Esophagus (tissue), 2 donors: Measurements from ENCODE around the gene SULT4A1. TPM values are rescaled to one million over a fixed set of nuclear protein-coding genes. Genes with fewer than 3 reads are reported as not detected.

ENCODE experiments used
- H3K27ac ChIP-seq, 2 donors: one replicate each; pipeline ENCODE4 v1.5.1; 2013; ENCODE audit warnings: low read depth in 2 of 2, mild to moderate bottlenecking in 2 of 2, inconsistent platforms in 1 of 2, low read length in 1 of 2, moderate library complexity in 1 of 2
- H3K27me3 ChIP-seq, 2 donors: one replicate each; pipeline ENCODE4 v1.6.1; 2013; ENCODE audit warnings: low read length in 2 of 2, control low read depth in 1 of 2, mild to moderate bottlenecking in 1 of 2; ENCODE audit not compliant: insufficient read depth in 2 of 2, control insufficient read depth in 1 of 2
- H3K36me3 ChIP-seq, 2 donors: one replicate each; pipeline ENCODE4 v1.6.1; 2013; ENCODE audit warnings: low read length in 1 of 2; ENCODE audit not compliant: control insufficient read depth in 2 of 2, insufficient read depth in 2 of 2
- H3K4me1 ChIP-seq, 2 donors: one replicate each; pipeline ENCODE4 v1.6.1; 2013; ENCODE audit warnings: low read length in 1 of 2; ENCODE audit not compliant: control insufficient read depth in 2 of 2, insufficient read depth in 2 of 2
- H3K4me3 ChIP-seq, 2 donors: one replicate each; pipeline ENCODE4 v1.5.1; 2013; ENCODE audit warnings: low read length in 2 of 2, mild to moderate bottlenecking in 2 of 2, low read depth in 1 of 2, moderate library complexity in 1 of 2
- H3K9me3 ChIP-seq, 2 donors: one replicate each; pipeline ENCODE4 v1.6.1; 2013; ENCODE audit warnings: mild to moderate bottlenecking in 2 of 2, low read depth in 1 of 2, low read length in 1 of 2, moderate library complexity in 1 of 2; ENCODE audit not compliant: control insufficient read depth in 2 of 2, insufficient read depth in 1 of 2
- WGBS, 2 donors: extraction: QIAGEN DNeasy Blood & Tissue Kit; methylation state at CpG; one replicate each; pipeline ENCODE4 v1.1.7; 2013; 5-methylcytosine and 5-hydroxymethylcytosine counted together
- polyA plus RNA-seq, 2 donors: library from polyadenylated mRNA; stranded (reverse); fragments of 200-250 nt; gene quantifications; one replicate each; pipeline ENCODE4 v1.2.3, GENCODE V29; 2013
- donor health status: healthy with polysubstance abuse.
- donor health status: Bipolar disorder and iron deficiency.

SULT4A1 gene
- polyA plus RNA-seq, 2 donors = 0.01 TPM; not detected in 1

DNA sequence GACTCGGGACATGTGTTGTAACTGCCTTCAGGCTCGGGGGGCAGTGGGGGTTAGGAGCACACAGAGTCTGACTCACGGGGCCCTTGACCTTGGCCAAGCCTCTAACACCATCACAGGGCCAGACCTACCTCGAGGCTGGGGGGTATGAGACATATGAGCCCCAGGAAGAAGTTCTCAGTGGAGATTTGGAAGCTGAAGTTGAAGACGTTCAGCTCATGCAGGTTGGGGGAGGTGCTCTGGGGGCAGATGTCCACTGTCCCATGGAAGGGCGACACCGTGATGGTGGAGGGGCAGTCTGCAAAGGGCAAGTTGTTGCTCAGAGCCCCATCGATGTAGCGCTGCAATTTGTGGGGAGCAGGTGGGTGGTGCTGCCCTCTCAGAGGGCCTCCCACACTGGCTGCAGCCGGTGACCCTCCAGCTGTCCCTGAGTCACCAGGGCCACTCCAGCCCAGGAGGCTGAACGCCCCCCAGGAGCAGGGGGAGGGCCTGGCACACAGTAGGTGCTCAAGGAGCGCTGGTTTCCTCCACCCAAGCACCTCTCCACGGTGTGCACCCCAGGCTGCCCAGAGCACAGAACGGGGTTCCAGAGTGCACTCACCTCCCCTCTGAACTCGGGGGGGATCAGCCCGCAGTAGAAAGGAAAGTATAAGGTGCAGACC, 27.0 kb upstream of the SULT4A1 start:
- H3K4me1 ChIP-seq = no peaks in the 10 kb centered on the region
- peaks cover 5 to 18% of the 10 kb centered on the region in 2 donors for H3K27me3 ChIP-seq
- H3K9me3 ChIP-seq = peaks cover 0 to 5% of the 10 kb centered on the region in 2 donors
- H3K27ac ChIP-seq = no peak overlapping the region
- H3K4me3 ChIP-seq = no peak overlapping the region
- 69 to 70% methylated on average over 16 of the region's 16 CpGs for WGBS, 2 donors
- no peaks in the 10 kb centered on the region for H3K36me3 ChIP-seq

DNA sequence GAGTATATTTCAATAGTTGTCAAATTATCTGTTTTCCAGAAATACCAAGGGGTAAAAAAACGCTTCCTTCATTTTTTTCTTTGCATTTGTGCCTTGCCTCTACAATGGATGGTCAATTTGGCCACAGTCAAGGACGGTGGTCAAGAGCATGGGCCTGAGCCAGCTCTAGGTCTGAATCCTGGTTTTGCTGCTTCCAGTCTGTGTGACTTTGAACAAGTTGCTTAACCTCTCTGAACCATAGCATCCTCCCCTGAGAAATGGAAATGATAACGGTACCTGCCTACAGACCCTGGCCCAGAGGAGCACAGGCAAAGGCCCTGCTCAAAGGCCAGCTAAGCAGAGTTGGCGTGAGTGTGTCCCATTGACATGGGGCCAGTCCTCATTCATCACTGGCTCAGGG, 26.4 kb upstream of the SULT4A1 start:
- H3K27me3 ChIP-seq = peaks cover 4 to 18% of the 10 kb centered on the region in 2 donors
- WGBS, 2 donors = 64 to 76% methylated on average over 4 of the region's 4 CpGs
- H3K4me3 ChIP-seq = no peak overlapping the region
- peaks cover 0 to 5% of the 10 kb centered on the region in 2 donors for H3K9me3 ChIP-seq
- no peak overlapping the region for H3K27ac ChIP-seq
- no peaks in the 10 kb centered on the region for H3K4me1 ChIP-seq
- no peaks in the 10 kb centered on the region for H3K36me3 ChIP-seq

DNA sequence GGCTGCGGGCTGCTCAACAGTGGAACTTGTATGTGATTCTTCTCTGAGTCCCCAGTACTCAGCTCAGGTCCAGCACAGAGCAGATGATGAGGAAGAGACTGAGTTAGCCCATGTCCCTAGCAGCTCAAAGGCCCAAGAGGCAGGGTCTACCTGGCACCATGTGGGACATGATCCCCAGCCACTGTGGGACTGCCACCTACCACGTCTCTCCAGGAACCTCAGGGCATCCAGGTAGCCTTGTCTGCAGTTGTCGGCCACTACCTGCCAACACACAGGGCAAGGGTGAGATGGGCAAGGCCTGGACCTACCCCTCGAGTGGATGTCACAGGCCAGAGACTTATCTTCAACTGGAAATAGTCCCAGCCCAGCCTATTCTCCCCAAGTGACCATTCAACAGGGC, 25.1 kb upstream of the SULT4A1 start:
- Histone ChIP-seq H3K4me3 (no peak overlapping the region), H3K27me3 (peaks cover 0 to 18% of the 10 kb centered on the region in 2 donors)

DNA sequence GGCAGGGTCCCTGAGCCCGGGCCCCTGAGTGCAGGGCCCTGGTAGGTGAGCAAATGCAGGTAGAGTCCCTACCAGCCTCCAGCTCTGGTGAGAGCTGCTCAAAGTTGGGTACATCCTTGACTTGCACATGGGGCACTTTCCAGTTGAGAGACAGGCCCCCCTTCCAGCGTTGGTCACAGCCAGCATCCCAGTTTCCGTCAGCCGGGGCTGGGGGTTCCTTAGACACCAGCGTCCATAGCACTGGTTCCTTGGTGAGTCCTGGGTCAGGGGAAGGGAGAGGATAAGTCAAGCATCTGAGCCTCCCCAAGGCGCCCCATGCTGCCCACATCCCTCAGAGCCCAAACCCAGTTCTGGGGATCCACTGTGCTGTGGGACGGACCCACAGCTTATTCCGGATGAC, 23.9 kb upstream of the SULT4A1 start:
- H3K4me1 ChIP-seq = no peaks in the 10 kb centered on the region
- peaks cover 0 to 5% of the 10 kb centered on the region in 2 donors for H3K9me3 ChIP-seq
- H3K36me3 ChIP-seq = no peaks in the 10 kb centered on the region
- no peak overlapping the region for H3K27ac ChIP-seq
- H3K27me3 ChIP-seq = peaks cover 0 to 9% of the 10 kb centered on the region in 2 donors
- WGBS, 2 donors = 64 to 67% methylated on average over 8 of the region's 8 CpGs
- no peak overlapping the region for H3K4me3 ChIP-seq

More for the DNA sequence above, 25.1 kb upstream of the SULT4A1 start:
- 67 to 69% methylated on average over 4 of the region's 4 CpGs for WGBS, 2 donors
- Histone ChIP-seq H3K36me3 (no peaks in the 10 kb centered on the region), H3K9me3 (peaks cover 0 to 5% of the 10 kb centered on the region in 2 donors), H3K4me1 (no peaks in the 10 kb centered on the region), H3K27ac (no peak overlapping the region)

DNA sequence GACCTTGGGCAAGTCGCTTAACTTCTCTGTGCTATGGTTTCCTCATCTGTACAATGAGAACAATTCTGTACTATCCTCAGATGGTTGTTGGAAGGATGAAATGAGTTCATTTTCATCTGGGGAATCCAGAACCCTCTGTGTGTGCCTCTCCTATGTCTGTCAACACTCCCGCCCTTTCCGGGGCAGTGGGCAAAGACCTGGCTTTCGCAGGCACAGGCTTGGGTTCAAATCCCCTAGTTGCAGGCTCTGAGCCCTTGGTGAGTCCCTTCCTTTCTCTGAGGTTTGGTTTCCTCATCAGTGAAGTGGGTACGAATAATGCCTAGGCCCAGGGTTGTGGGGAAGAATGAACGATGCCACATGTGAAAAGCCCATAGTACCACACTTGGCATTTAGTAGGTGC, 23.5 kb upstream of the SULT4A1 start:
- H3K27ac ChIP-seq = no peak overlapping the region
- peaks cover 0 to 3% of the 10 kb centered on the region in 2 donors for H3K9me3 ChIP-seq
- no peak overlapping the region for H3K4me3 ChIP-seq
- WGBS, 2 donors = 85 to 90% methylated on average over 6 of the region's 6 CpGs
- H3K36me3 ChIP-seq = no peaks in the 10 kb centered on the region
- peaks cover 0 to 6% of the 10 kb centered on the region in 2 donors for H3K27me3 ChIP-seq
- H3K4me1 ChIP-seq = no peaks in the 10 kb centered on the region

DNA sequence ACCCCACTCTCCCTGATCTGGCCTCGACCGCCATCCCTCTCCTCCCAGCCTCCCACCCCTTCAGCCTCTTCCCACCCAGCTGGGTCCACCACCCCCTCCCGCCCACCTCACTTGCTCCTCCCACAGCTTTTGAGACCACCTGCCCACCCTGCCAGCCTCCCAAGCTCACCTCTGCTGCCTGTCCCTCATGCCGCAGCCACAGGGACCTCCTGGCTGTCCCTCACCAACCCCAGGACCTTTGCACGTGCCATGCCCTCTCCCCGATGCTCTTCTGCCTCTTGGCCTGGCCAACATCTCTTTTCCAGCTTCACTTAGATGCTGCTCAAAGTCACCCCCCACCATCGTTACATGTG, 23.0 kb upstream of the SULT4A1 start:
- 67 to 70% methylated on average over 7 of the region's 7 CpGs for WGBS, 2 donors
- Histone ChIP-seq H3K4me1 (no peaks in the 10 kb centered on the region), H3K27ac (no peak overlapping the region), H3K36me3 (no peaks in the 10 kb centered on the region), H3K9me3 (peaks cover 0 to 3% of the 10 kb centered on the region in 2 donors), H3K27me3 (peaks cover 0 to 1% of the 10 kb centered on the region in 2 donors), H3K4me3 (no peak overlapping the region)

DNA sequence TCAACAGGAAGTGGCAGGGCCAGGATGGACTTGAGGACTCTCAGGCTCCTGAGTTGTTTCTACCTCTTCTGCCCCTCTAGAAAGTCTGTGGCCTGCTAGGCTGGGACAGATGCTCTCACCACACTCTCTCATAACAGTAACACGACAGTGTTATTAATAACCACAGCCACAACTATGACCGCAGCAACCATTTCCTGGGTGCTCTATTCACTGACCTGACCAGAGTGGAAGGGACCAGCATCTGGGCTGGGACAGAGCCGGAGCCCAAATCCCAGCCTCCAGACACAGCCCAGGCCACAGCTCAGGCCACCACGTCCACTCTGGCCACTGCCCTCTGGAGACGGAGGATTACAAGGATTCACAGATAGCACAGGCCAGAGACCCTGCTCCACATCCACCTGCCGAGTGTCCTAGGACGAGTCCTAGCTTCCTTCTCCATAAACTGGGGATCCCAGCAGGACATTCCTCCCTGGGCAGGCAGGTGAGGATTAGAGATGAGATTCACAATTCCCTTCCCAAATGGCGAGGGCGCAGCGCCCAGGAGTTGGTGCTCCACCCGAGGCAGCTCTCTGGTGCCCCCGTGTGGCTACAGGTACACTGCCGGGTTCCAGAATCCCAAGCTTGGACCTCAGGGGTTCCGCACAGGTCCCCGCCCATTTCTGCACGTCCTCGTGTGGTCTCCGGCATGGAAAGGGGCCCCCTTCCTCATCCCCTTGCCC, 22.4 kb upstream of the SULT4A1 start:
- Histone ChIP-seq H3K9me3 (no peaks in the 10 kb centered on the region), H3K36me3 (no peaks in the 10 kb centered on the region), H3K4me1 (no peaks in the 10 kb centered on the region), H3K4me3 (no peak overlapping the region), H3K27me3 (no peaks in the 10 kb centered on the region), H3K27ac (no peak overlapping the region)
- WGBS, 2 donors = 20 to 24% methylated on average over 18 of the region's 18 CpGs

DNA sequence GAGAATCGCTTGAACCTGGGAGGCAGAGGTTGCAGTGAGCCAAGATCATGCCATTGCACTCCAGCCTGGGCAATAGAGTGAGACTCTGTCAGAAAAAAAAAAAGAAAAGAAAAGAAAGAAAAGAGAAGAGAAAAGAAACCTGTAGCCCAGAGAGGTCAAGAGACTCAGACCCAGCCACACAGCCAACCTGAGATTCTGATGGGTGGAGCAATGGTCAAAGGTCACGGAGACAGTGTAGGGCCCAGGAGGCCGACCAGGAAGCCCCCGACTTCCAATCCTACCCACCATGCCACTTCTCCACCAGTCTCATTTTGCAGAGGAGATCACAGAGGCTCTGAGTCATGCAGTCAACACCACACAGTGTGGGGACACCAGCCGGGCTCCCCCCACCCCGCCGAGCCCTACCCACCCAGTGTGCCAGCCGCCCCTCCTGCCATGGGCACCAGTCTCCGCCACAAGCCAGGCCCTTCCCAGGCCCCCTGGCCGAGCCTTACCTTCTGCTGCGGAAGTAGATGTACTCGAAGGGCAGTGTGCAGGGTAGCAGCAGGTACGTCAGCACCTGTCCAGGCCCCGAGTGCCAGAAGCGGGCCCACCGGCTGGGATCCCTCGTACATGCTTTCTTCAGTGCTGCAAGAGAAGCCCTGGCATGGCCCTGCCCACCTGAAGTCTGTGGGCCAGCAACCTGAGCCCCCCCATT, 21.6 kb upstream of the SULT4A1 start:
- Histone ChIP-seq H3K27me3 (no peaks in the 10 kb centered on the region), H3K9me3 (no peaks in the 10 kb centered on the region), H3K4me3 (no peak overlapping the region), H3K4me1 (no peaks in the 10 kb centered on the region), H3K36me3 (no peaks in the 10 kb centered on the region), H3K27ac (no peak overlapping the region)
- 82% methylated on average over 17 of the region's 17 CpGs for WGBS, 2 donors

DNA sequence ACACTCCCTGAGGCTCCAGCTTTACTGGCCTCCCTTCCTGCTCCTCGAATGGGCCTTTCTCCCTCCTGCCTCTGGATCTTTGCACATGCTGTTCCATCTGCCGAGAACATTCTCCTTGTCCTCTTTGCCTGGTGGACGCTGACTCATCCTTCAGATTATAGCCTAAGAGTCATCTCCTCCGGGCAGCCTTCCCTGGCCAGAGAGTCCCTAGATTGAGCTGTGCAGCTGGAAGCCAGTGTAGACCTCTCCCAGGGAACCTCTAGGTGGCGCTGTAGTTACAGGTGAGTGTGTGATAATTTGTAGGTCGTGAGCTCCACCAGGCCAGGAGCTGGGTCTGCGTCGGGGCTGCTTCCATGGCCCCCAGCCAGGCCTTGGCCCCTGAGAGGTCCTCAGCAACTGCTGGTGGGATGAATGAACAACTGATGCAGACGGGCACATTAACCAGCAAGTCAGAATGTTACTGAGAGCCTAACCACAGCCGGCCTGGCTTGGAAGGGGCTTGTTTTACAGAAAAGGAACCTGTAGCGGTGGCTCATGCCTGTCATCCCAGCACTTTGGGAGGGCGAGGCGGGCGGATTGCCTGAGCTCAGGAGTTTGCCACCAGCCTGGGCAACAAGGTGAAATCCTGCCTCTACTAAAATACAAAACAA, 20.8 kb upstream of the SULT4A1 start:
- WGBS, 2 donors = 36 to 38% methylated on average over 14 of the region's 14 CpGs
- H3K36me3 ChIP-seq = no peaks in the 10 kb centered on the region
- no peaks in the 10 kb centered on the region for H3K9me3 ChIP-seq
- H3K27me3 ChIP-seq = no peaks in the 10 kb centered on the region
- H3K27ac ChIP-seq = no peak overlapping the region
- no peaks in the 10 kb centered on the region for H3K4me1 ChIP-seq
- H3K4me3 ChIP-seq = no peak overlapping the region
